Activated CD4-positive, alpha-beta T cell treated with anti-CD3 and anti-CD28 coated beads, Interleukin-10, Interleukin-2, amounts not matched to agents 100 ng/mL and 50 ng/mL, durations not matched to agents 16 hours and 8 hours (primary cell): Measurements from ENCODE around the gene SULT4A1.

Experiments
- DNase-seq: peaks from one replicate; pipeline ENCODE4 v3.0.0-alpha.2; 2020

SULT4A1 gene

GRCh38 chr22:43859621-43860020 lies 2.7 kb downstream of the SULT4A1 start:
- DNase-seq: no peak

- no peak for DNase-seq
These were observed 3.1 kb downstream of the SULT4A1 start for GRCh38 chr22:43859176-43859575.

- DNase-seq: no peak
These were observed 4.0 kb downstream of the SULT4A1 start for GRCh38 chr22:43858156-43858895.

GRCh38 chr22:43857367-43857766 lies 4.9 kb downstream of the SULT4A1 start:
- no peak for DNase-seq

GRCh38 chr22:43855431-43855830 lies 6.9 kb downstream of the SULT4A1 start:
- DNase-seq: no peak

GRCh38 chr22:43854786-43855271 lies 7.5 kb downstream of the SULT4A1 start:
- DNase-seq: no peak

- DNase-seq: no peak
These were observed 8.1 kb downstream of the SULT4A1 start for GRCh38 chr22:43854121-43854785.

- DNase-seq: no peak
These were observed 8.9 kb downstream of the SULT4A1 start for GRCh38 chr22:43853328-43853931.

- no peak for DNase-seq
These were observed 9.6 kb downstream of the SULT4A1 start for GRCh38 chr22:43852573-43853327.

GRCh38 chr22:43851979-43852307 lies 10.4 kb downstream of the SULT4A1 start:
- no peak for DNase-seq

- DNase-seq: no peak
These were observed 11.0 kb downstream of the SULT4A1 start for GRCh38 chr22:43851058-43851978.

GRCh38 chr22:43850529-43850928 lies 11.8 kb downstream of the SULT4A1 start:
- DNase-seq: no peak

- DNase-seq: no peak
These were observed 12.6 kb downstream of the SULT4A1 start for GRCh38 chr22:43849731-43850130.

- DNase-seq: no peak
These were observed 13.7 kb downstream of the SULT4A1 start for GRCh38 chr22:43848366-43849171.

GRCh38 chr22:43847376-43848289 lies 14.7 kb downstream of the SULT4A1 start:
- no peak for DNase-seq

GRCh38 chr22:43846966-43847365 lies 15.3 kb downstream of the SULT4A1 start:
- no peak for DNase-seq

GRCh38 chr22:43845981-43846380 lies 16.3 kb downstream of the SULT4A1 start:
- no peak for DNase-seq

- DNase-seq: no peak
These were observed 17.5 kb downstream of the SULT4A1 start for GRCh38 chr22:43844560-43845545.
